Upper lobe of left lung (tissue), 4 donors: ENCODE results near the gene NR2F1-AS1.

Experiments
- EP300 ChIP-seq, 4 donors: sonication (generic); formaldehyde crosslinking; IDR thresholded peaks; one replicate each; pipeline ENCODE4 v1.5.1; 2017; ENCODE audit warnings: antibody characterized with exemption in 4 of 4, control low read depth in 2 of 4
- POLR2AphosphoS5 ChIP-seq, 2 donors: sonication (generic); formaldehyde crosslinking; IDR thresholded peaks; one replicate each; pipeline ENCODE4 v1.5.1; 2017; ENCODE audit warnings: antibody characterized with exemption in 2 of 2
- TF ChIP-seq, protein P1 (sequence below), 6 experiments: fragments of 450-650 bp in 4 of 6; fragments of 200-600 bp in 2 of 6; sonication (generic) in 2 of 6; IDR thresholded peaks; one replicate each; pipeline ENCODE4 v1.5.1; 2016 to 2019; ENCODE audit warnings: antibody characterized with exemption in 6 of 6

DNA sequence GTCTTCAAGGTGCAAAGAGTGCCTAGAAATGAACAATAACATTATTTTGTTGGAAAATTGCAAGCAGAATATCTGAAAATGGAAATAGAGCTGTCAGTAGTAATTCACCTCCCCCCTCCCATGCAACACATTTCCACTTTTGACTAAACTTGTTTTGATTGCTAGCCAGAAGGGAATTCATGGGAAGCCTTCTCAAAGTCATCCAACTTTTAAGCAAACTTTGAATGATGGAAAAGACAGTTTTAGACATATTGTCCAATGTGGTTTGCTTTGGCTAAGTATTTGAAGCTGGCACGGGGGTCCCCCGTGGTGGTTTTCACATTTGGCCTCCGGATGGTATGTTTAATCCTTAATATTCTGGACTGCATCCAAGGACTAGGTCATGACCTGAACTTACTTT, 9.5 kb upstream of the NR2F1-AS1 start:
- TF ChIP-seq, protein P1, sequence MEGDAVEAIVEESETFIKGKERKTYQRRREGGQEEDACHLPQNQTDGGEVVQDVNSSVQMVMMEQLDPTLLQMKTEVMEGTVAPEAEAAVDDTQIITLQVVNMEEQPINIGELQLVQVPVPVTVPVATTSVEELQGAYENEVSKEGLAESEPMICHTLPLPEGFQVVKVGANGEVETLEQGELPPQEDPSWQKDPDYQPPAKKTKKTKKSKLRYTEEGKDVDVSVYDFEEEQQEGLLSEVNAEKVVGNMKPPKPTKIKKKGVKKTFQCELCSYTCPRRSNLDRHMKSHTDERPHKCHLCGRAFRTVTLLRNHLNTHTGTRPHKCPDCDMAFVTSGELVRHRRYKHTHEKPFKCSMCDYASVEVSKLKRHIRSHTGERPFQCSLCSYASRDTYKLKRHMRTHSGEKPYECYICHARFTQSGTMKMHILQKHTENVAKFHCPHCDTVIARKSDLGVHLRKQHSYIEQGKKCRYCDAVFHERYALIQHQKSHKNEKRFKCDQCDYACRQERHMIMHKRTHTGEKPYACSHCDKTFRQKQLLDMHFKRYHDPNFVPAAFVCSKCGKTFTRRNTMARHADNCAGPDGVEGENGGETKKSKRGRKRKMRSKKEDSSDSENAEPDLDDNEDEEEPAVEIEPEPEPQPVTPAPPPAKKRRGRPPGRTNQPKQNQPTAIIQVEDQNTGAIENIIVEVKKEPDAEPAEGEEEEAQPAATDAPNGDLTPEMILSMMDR (IDR thresholded peaks at IDR 0.05), result no peak
- TF ChIP-seq EP300 (IDR thresholded peaks at IDR 0.05), result no peak
- no peak for TF ChIP-seq POLR2AphosphoS5 (IDR thresholded peaks at IDR 0.05)
